Measurements from ENCODE around the gene ORC3. TPM values are rescaled to one million over a fixed set of nuclear protein-coding genes. Genes with fewer than 3 reads are reported as not detected.
"Not testable (repeated sequence)": the region's sequence is repeated elsewhere in the genome, so short reads cannot be mapped to it uniquely, and the experiment has no call there.

The ORC3 gene
- total and polyA plus RNA-seq, 9 donors: 20.2 to 29.1 (median 23.8) TPM

DNA sequence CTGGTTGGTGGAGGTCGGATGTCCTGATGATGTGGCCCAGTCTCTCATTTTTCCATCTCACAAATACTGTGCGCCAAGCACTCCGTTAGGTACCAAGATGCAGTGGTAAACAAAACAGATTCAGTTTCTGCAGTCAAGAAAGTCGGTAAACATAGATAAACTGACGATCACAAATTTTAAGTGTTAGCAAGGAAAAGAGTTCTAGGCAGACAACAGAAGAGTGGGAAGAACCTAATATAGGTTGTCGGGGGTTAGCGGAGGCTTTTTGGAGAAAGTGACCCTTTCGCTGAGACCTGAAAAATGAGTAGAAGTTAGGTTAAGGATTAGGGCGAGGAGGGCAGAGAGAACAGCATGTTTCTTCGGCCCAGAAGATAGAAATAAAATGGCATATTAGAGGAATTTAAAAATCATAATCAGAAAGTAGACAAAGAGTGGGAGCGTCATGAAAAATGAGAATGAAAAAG is 514 bp downstream of the ORC3 start:
- Histone ChIP-seq H3K27me3 (ENCODE audit: control insufficient read depth, insufficient read depth, low read length) (no peaks in the 10 kb centered on the region), H3K4me1 (ENCODE audit: control insufficient read depth, insufficient read depth, low read length) (peaks cover 13% of the 10 kb centered on the region)
- WGBS (ENCODE audit: insufficient coverage): 0% methylated on average over 3 of the region's 11 CpGs

DNA sequence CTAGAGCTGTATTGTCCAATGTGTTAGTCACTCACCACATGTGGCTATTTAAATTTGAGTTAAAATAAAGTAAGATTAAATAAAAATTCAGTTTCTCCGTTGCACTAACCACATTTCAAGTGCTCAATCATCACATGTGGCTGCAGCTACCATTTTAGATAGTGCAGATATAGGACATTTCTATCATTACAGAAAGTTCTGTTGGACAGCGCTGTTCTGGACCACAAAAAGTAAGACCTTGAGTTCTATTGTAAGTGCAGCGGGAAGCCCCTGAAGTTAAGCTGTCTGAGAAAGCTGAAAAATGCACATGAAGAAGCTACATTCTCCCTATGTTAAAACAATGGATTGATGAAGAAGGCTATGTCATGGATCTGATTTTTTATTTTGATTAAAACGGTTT is 1.1 kb downstream of the ORC3 start:
- Histone ChIP-seq H3K27me3 (ENCODE audit: control insufficient read depth, insufficient read depth, low read length) (no peaks in the 10 kb centered on the region), H3K9me3 (replicated peaks; ENCODE audit: control insufficient read depth, low read depth, low read length) (no peaks in the 10 kb centered on the region), H3K27ac (ENCODE audit: low read length) (no peak overlapping the region), H3K4me3 (ENCODE audit: low read length) (peak overlapping the region; percentile 98), H3K4me1 (ENCODE audit: control insufficient read depth, insufficient read depth, low read length) (peaks cover 13% of the 10 kb centered on the region), H3K36me3 (ENCODE audit: control insufficient read depth, insufficient read depth, low read length) (peaks cover 12% of the 10 kb centered on the region)
- no peak for DNase-seq
- no CpG with 5 or more reads among the region's 4 CpGs for WGBS (ENCODE audit: insufficient coverage)

More for the DNA sequence above, 514 bp downstream of the ORC3 start:
- peaks cover 8% of the 10 kb centered on the region for H3K36me3 ChIP-seq (ENCODE audit: control insufficient read depth, insufficient read depth, low read length)
- H3K9me3 ChIP-seq (replicated peaks; ENCODE audit: control insufficient read depth, low read depth, low read length): no peaks in the 10 kb centered on the region
- DNase-seq: no peak
- peak overlapping the region; percentile 98 for H3K4me3 ChIP-seq (ENCODE audit: low read length)
- H3K27ac ChIP-seq (ENCODE audit: low read length): peak overlapping the region; percentile 81

DNA sequence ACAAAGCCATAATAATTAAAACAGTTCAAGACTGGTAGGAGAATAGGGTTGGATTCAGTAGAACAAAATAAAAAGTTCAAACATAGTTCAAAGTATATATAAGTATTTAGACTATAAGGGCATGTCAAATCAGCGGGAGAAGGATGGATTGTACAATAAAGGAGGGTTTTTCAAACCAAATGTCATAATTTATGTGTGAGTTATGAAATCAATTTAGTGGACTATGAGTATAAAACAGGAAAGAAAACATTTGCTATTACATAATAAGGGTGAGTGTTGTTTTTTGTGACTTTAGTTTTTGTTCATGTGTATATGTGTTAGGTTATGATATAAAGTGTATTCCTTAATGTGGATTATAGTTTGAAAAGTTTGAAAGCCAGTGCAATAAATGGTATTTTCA is 10.6 kb downstream of the ORC3 start:
- no peak for DNase-seq
- Histone ChIP-seq H3K4me3 (ENCODE audit: low read length) (no peak overlapping the region), H3K27ac (ENCODE audit: low read length) (no peak overlapping the region), H3K9me3 (replicated peaks; ENCODE audit: control insufficient read depth, low read depth, low read length) (no peaks in the 10 kb centered on the region), H3K4me1 (ENCODE audit: control insufficient read depth, insufficient read depth, low read length) (no peaks in the 10 kb centered on the region), H3K27me3 (ENCODE audit: control insufficient read depth, insufficient read depth, low read length) (no peaks in the 10 kb centered on the region), H3K36me3 (ENCODE audit: control insufficient read depth, insufficient read depth, low read length) (peaks cover 3% of the 10 kb centered on the region)
- no CpG with 5 or more reads among the region's 1 CpG for WGBS (ENCODE audit: insufficient coverage)

DNA sequence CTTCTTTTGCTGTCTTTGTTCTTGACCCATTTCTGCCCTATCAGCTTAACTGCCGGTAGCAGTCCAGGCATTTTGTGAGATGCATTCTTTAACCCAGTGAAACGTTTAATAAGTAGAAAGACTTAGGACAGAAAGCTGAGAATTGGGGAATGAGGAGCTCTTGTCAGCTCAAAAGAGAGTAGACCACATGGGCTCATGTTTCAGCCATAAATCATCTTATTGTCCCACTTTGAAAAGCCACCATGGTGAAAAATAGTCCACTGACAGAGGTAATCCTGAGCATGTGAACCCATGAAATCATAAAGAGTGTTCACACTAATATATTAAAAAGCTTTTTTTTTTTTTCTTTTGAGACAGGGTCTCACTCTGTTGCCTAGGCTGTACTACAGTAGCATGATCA is 16.3 kb downstream of the ORC3 start:
- H3K4me1 ChIP-seq (ENCODE audit: control insufficient read depth, insufficient read depth, low read length): no peaks in the 10 kb centered on the region
- H3K27ac ChIP-seq (ENCODE audit: low read length): no peak overlapping the region
- peaks cover 4% of the 10 kb centered on the region for H3K36me3 ChIP-seq (ENCODE audit: control insufficient read depth, insufficient read depth, low read length)
- H3K9me3 ChIP-seq (replicated peaks; ENCODE audit: control insufficient read depth, low read depth, low read length): no peaks in the 10 kb centered on the region
- DNase-seq: no peak
- no peaks in the 10 kb centered on the region for H3K27me3 ChIP-seq (ENCODE audit: control insufficient read depth, insufficient read depth, low read length)
- no peak overlapping the region for H3K4me3 ChIP-seq (ENCODE audit: low read length)
- WGBS (ENCODE audit: insufficient coverage): 94% methylated on average over 2 of the region's 2 CpGs

DNA sequence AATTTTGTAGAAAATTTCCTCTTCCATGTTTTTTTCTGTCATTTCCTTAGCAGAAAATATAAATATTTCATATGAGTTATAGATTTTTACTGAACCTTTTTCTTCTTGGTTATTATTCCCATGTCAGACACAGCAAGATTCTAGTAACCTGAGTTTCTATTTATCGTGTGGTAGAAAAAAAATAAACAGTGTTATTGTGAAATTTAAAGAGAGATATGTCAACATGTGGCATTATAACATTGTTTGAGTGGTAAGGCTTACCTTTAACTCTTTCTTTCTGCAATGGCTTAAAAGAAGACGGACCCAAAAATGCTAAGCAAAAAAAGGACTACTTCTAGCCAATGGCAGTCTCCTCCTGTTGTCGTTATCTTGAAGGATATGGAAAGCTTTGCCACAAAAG is 18.9 kb downstream of the ORC3 start:
- no peaks in the 10 kb centered on the region for H3K9me3 ChIP-seq (replicated peaks; ENCODE audit: control insufficient read depth, low read depth, low read length)
- no peak for DNase-seq
- H3K27ac ChIP-seq (ENCODE audit: low read length): no peak overlapping the region
- no peak overlapping the region for H3K4me3 ChIP-seq (ENCODE audit: low read length)
- H3K4me1 ChIP-seq (ENCODE audit: control insufficient read depth, insufficient read depth, low read length): no peaks in the 10 kb centered on the region
- no CpG with 5 or more reads among the region's 3 CpGs for WGBS (ENCODE audit: insufficient coverage)
- no peaks in the 10 kb centered on the region for H3K27me3 ChIP-seq (ENCODE audit: control insufficient read depth, insufficient read depth, low read length)
- H3K36me3 ChIP-seq (ENCODE audit: control insufficient read depth, insufficient read depth, low read length): peaks cover 16% of the 10 kb centered on the region

DNA sequence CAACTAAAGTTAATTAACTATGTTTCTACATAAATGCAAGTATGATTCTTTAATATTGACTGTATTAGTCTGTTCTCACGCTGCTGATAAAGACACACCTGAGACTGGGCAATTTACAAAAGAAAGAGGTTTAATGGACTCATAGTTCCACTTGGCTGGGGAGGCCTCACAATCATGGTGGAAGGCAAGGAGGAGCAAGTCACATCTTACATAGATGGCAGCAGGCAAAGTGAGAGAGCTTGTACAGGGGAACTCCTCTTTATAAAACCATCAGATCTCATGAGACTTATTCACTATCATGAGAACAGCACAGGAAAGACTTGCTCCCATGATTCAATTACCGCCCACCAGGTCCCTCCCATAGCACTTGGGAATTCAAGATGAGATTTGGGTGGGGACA is 23.1 kb downstream of the ORC3 start:
- H3K9me3 ChIP-seq (replicated peaks; ENCODE audit: control insufficient read depth, low read depth, low read length); H3K27me3 ChIP-seq (ENCODE audit: control insufficient read depth, insufficient read depth, low read length); DNase-seq; H3K4me3 ChIP-seq (ENCODE audit: low read length); H3K27ac ChIP-seq (ENCODE audit: low read length); H3K4me1 ChIP-seq (ENCODE audit: control insufficient read depth, insufficient read depth, low read length): not testable (repeated sequence)
- H3K36me3 ChIP-seq (ENCODE audit: control insufficient read depth, insufficient read depth, low read length): peaks cover 30% of the 10 kb centered on the region
- WGBS (ENCODE audit: insufficient coverage): no CpG with 5 or more reads among the region's 2 CpGs

DNA sequence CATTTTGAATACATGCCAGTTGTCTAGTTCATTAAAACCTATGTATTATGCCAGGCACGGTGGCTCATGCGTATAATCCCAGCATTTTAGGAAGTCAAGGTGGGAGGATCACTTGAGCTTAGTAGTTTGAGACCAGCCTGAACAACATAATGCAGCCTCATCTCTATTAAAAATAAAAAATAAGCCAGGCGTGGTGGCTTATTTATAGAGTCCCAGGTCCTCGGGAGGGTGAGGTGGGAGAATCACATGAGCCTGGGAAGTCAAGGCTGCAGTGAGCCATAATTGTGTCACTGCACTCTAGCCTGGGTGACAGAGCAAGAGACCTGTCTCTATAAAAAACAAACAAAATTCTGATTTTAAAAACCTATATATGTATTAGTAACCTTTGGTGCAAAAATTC is 27.5 kb downstream of the ORC3 start:
- Histone ChIP-seq H3K27ac (ENCODE audit: low read length) (no peak overlapping the region), H3K4me3 (ENCODE audit: low read length) (no peak overlapping the region), H3K36me3 (ENCODE audit: control insufficient read depth, insufficient read depth, low read length) (peaks cover 24% of the 10 kb centered on the region), H3K4me1 (ENCODE audit: control insufficient read depth, insufficient read depth, low read length) (no peaks in the 10 kb centered on the region), H3K27me3 (ENCODE audit: control insufficient read depth, insufficient read depth, low read length) (no peaks in the 10 kb centered on the region), H3K9me3 (replicated peaks; ENCODE audit: control insufficient read depth, low read depth, low read length) (no peaks in the 10 kb centered on the region)
- DNase-seq: no peak
- no CpG with 5 or more reads among the region's 4 CpGs for WGBS (ENCODE audit: insufficient coverage)

DNA sequence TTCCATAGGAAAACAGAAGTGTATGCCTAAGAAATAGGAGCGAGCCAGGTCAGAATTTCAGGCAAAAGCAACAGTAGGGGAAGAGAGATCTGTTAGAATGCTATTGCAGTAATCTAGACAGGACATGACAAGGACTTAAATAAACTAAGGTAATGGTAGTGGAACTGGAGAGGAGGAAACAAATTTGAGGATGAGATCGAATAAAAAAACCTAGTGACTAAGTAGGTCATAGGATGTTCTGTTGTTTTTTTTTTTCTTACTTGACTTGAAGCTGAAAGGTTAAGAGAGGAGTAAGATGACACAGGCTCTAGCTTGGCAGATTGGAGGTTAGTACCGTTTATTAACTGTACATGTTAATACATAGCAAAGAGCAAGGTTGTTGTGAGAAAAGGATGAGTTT is 28.6 kb downstream of the ORC3 start:
- H3K36me3 ChIP-seq (ENCODE audit: control insufficient read depth, insufficient read depth, low read length): peaks cover 20% of the 10 kb centered on the region

DNA sequence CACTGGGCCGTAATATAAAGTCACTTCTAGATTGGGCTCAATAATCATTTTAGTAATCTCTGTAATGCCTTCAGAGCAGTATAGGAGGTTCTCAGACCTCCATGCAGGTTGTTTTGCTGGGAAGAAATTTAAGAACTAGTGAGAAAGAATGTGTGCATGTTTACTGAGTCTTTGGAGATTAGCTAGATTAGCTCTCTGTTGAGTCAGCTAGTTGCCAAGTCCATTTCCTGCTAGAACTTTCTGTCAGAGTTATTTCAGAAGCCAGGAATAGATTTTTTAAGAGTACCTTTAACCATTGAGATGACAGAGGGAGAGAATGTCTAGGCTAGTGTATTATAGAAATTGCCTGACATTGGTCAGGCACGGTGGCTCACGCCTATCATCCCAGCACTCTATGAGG is 33.3 kb downstream of the ORC3 start:
- Histone ChIP-seq H3K36me3 (ENCODE audit: control insufficient read depth, insufficient read depth, low read length) (peaks cover 7% of the 10 kb centered on the region), H3K27ac (ENCODE audit: low read length) (no peak overlapping the region), H3K9me3 (replicated peaks; ENCODE audit: control insufficient read depth, low read depth, low read length) (no peaks in the 10 kb centered on the region), H3K27me3 (ENCODE audit: control insufficient read depth, insufficient read depth, low read length) (no peaks in the 10 kb centered on the region), H3K4me3 (ENCODE audit: low read length) (no peak overlapping the region), H3K4me1 (ENCODE audit: control insufficient read depth, insufficient read depth, low read length) (no peaks in the 10 kb centered on the region)
- no CpG with 5 or more reads among the region's 3 CpGs for WGBS (ENCODE audit: insufficient coverage)
- DNase-seq: peak; percentile 25

More for the DNA sequence above, 28.6 kb downstream of the ORC3 start:
- no peak overlapping the region for H3K27ac ChIP-seq (ENCODE audit: low read length)
- no peaks in the 10 kb centered on the region for H3K9me3 ChIP-seq (replicated peaks; ENCODE audit: control insufficient read depth, low read depth, low read length)
- H3K4me1 ChIP-seq (ENCODE audit: control insufficient read depth, insufficient read depth, low read length): no peaks in the 10 kb centered on the region
- WGBS (ENCODE audit: insufficient coverage): 100% methylated on average over 3 of the region's 3 CpGs
- no peak overlapping the region for H3K4me3 ChIP-seq (ENCODE audit: low read length)
- H3K27me3 ChIP-seq (ENCODE audit: control insufficient read depth, insufficient read depth, low read length): no peaks in the 10 kb centered on the region
- DNase-seq: no peak

DNA sequence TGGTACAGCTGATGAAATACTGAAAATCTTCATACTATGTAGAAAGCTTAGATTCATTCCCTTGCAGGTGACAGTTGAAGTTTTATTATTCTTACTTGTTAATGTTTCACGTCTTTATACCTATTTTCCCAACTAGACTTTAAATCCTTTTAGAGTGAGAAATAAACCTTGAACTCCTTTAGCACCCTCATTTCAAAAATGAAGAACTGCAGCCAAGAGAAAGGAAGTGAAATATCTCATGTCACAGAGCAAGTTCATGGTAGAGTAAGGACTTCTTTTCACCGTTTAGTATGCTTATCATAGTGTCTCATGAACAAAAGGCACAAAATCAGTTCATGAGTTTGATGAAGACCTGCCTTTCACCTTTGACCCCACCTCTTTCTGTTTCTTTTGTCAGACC is 38.5 kb downstream of the ORC3 start:
- Histone ChIP-seq H3K27ac (ENCODE audit: low read length) (no peak overlapping the region), H3K4me1 (ENCODE audit: control insufficient read depth, insufficient read depth, low read length) (no peaks in the 10 kb centered on the region), H3K9me3 (replicated peaks; ENCODE audit: control insufficient read depth, low read depth, low read length) (no peaks in the 10 kb centered on the region), H3K36me3 (ENCODE audit: control insufficient read depth, insufficient read depth, low read length) (peaks cover 4% of the 10 kb centered on the region), H3K4me3 (ENCODE audit: low read length) (no peak overlapping the region), H3K27me3 (ENCODE audit: control insufficient read depth, insufficient read depth, low read length) (no peaks in the 10 kb centered on the region)
- DNase-seq: no peak
- no CpG with 5 or more reads among the region's 2 CpGs for WGBS (ENCODE audit: insufficient coverage)

DNA sequence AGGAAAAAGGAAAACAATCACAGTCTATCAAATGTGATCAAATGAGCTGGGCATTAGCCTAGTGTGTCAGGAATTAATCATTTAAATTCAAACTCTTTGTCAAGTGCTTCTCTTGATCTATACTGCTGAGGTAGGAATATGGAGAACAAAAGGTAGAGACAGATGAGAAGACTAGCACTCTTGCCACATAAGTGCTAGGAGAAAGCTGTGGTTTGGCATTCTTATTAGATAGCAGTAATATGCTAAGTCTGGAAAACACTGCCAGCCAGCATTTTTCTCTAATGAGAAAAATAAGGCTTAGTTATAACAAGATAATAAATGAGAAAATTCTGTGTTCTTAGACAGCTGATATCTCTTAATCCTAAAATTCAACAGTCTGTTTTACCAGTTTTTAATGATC is 38.9 kb downstream of the ORC3 start:
- DNase-seq: no peak
- H3K9me3 ChIP-seq (replicated peaks; ENCODE audit: control insufficient read depth, low read depth, low read length): no peaks in the 10 kb centered on the region
- H3K4me3 ChIP-seq (ENCODE audit: low read length): no peak overlapping the region
- peaks cover 4% of the 10 kb centered on the region for H3K36me3 ChIP-seq (ENCODE audit: control insufficient read depth, insufficient read depth, low read length)
- no peaks in the 10 kb centered on the region for H3K4me1 ChIP-seq (ENCODE audit: control insufficient read depth, insufficient read depth, low read length)
- no peaks in the 10 kb centered on the region for H3K27me3 ChIP-seq (ENCODE audit: control insufficient read depth, insufficient read depth, low read length)
- no peak overlapping the region for H3K27ac ChIP-seq (ENCODE audit: low read length)

Data from muscle of leg (tissue), 11 donors.